Embryonic facial prominence (tissue), 1 donor: Measurements from ENCODE around the gene FGF11.
"Not testable (repeated sequence)": the region's sequence is repeated elsewhere in the genome, so short reads cannot be mapped to it uniquely, and the experiment has no call there.

Source experiments
- DNase-seq: peaks from one replicate; pipeline ENCODE4 v3.0.0-alpha.2; 2016; ENCODE audit errors: extremely low spot score

The FGF11 gene

DNA sequence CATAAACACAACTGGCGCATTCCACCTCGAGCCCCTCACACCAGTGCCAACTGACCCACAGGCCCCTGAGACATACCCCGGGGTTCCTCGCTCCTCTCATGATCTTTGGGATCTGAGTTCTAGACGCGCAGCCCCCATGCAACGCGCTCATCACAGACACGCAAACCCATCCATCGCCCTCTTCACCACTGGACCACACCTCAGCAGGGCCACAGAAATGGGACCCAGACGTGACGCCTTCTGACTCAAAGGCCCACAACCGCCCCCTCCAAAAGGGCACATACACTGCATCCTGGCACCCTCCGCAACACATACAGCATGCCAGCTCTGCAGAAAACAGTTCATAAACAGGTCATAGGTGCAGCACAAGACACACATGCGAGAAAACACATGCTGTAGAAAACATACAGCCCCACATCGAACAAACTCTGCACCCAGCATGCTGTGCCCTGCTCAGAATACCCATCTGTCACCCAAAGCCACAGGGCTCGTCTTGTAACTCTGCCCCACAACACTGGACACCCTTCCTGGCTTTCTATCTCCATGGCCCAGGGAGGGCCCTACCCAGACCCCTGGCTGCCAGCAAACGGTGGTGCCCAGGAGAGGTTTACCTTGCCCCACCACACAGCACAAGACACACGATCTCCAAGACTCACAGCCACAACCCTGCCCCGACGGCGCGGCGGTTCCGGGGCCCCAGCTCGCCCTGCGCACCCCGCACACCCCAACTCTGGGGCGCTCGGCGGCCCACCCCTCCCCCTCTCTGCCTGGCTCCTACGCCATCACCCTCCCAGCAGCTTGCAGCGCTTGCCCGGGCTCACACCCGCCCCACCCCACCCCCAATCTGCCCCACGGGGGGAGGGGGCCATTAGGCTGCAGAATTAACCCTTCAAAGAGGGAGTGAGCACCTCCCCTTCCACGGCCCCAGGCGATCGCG is 39.2 kb downstream of the FGF11 start:
- DNase-seq: no peak

DNA sequence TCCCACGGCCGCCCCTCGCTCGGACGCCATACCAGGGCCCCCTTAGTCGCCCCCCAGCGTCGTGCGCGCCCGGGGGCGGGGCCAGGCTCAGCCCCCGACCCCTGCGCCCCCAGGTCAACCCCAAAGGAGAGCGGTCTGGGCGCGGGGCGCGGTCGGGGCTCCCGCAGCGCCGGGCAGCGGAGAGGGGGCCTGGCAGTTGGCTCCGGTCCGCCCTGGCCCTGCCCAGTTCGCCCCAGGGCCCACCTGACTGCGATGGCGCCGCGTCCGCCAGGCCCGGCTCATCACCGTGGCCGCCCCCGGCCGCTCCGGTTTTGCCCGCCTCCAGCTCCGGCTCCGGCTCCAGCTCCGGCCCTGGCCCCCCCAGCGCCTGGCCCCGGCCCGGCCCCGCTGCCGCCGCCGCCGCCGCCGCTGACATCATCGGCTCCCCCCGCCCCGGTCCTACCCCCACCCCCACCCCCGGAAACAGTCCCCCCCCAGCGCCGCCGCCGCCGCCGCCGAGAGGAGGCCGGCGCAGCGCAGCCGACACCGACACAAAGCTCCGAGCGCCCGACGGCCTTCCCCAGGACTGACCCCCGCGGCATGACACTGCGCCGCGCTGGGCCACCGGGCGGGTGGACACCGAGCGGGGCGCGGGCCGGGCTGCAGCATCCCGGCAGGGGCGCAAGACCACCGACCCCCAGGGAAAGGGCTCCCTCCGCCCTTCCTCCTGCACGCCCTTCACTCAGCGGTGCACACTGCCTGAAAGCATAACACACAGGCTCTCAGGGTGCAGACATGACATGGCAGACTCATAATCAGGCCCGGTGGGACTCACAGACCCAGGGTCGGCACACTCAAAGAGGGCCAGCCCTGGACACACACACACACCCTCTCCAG is 40.1 kb downstream of the FGF11 start, which contains the start of gene ZBTB4:
TSS of gene ZBTB4 (minus strand) at position 419 of the 876 bp plus-strand sequence. CDS start 12,830 bp downstream, outside the sequence.
- DNase-seq: no peak

DNA sequence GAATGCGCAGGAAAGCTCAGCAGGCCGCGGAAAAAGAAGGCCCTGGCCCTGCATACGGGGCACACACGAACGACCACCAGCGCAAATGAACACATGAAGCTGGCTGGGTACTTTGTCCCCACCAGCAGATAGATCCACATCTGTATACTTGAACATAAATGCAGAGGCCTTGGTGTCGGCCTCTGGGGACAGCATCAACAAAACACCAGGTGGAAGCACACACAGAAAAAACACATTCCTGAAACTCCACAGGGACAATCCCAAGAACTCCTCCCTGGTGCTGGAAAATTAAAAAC is 40.7 kb downstream of the FGF11 start:
- DNase-seq: no peak

DNA sequence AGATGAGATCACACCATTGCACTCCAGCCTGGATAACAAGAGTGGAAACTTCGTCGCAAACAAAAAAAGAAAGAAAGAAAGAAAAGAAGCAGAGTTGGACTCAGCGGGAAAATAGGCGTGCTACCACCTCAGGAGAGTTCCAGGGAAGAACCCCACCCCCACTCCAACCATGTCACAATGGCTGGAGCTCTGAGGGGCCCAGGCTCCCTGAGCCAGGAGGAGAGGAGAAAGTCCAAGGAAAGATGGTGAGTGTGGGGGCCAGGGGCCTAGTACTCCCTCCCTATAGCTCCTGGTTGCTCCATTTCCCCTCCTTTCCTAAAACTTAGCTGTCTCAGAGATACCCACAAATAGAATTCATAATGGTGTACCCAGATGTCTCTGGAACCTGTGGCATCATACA is 42.0 kb downstream of the FGF11 start, which contains the start of gene SLC35G6:
TSS of gene SLC35G6 (plus strand) at position 172 of the 400 bp plus-strand sequence. CDS start at position 243, 71 bp downstream.
- DNase-seq: not testable (repeated sequence)

DNA sequence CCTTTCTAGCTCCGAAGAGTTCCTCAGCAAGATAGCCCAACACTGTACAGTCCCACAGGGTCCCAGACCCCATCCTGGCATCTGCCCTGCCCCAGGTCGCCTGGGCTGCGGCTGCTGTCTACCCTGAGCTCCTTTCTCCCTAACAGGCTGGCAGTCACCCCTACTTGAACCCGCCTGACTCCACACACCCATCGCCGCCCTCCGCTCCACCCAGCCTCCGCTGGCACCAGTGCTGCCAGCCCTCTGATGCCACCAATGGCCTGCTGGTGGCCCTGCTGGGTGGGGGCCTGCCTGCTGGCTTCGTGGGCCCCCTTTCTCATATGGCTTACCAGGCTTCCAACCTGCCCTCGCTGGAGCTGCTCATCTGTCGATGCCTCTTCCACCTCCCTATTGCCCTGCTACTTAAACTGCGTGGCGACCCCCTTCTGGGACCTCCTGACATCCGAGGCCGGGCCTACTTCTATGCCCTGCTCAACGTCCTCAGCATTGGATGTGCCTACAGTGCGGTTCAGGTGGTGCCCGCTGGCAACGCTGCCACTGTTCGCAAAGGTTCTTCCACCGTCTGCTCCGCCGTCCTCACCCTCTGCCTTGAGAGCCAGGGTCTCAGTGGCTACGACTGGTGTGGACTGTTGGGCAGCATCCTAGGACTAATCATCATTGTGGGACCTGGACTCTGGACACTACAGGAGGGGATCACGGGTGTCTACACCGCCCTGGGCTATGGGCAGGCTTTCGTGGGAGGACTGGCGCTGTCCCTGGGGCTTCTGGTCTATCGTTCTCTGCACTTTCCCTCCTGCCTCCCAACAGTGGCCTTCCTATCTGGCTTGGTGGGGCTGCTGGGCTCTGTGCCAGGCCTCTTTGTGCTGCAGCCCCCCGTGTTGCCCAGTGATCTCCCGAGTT is 42.8 kb downstream of the FGF11 start:
- DNase-seq: not testable (repeated sequence)

DNA sequence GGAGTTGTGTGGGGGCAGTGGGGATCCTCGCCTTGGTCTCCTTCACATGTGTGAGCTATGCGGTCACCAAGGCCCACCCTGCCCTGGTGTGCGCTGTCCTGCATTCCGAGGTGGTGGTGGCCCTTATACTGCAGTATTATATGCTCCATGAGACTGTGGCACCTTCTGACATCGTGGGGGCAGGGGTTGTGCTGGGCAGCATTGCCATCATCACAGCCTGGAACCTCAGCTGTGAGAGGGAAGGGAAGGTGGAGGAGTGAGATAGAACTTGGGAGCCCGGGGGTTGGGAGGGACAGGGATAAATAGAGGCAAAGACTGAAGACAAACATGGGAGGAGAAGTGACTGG is 43.4 kb downstream of the FGF11 start:
- not testable (repeated sequence) for DNase-seq

DNA sequence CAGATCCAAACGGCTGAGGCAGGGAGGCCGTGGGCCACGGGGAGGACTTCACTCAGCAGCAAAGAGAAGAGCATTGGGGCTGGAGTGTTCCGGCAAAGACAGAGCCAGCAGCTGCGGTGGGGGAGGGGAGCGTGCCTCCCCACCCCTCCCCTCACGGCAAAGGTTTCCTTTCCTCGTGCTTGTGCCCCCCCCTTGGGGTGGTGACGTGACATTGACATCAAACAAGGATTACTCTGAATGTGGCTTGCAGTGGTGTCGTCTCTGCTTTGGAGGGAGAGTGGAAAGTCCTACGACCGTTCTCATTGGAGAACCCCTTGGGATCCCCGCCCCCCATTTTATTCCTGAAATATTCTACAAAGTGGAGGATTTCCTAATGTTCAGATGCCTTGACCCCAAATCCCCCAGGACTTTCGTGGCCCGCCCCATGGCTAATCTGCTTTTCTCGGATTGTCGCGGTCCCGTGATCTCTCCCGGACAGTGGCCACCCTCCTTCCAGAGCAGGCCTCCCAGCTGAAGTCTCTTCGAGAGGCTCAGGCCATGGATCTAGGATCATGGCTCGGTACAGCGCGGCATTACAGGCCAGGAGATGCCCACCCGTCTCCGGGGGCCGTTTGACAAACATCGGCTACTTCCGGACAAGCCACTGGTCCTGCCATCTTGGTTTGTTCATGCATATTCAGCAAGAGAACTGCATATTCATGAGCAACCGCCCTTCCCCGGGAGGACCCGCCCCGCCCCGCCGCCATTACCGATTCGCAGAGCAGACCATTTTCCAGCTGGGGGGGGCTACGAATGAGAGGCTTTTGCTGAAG is 44.1 kb downstream of the FGF11 start:
- DNase-seq: peak; percentile 90

DNA sequence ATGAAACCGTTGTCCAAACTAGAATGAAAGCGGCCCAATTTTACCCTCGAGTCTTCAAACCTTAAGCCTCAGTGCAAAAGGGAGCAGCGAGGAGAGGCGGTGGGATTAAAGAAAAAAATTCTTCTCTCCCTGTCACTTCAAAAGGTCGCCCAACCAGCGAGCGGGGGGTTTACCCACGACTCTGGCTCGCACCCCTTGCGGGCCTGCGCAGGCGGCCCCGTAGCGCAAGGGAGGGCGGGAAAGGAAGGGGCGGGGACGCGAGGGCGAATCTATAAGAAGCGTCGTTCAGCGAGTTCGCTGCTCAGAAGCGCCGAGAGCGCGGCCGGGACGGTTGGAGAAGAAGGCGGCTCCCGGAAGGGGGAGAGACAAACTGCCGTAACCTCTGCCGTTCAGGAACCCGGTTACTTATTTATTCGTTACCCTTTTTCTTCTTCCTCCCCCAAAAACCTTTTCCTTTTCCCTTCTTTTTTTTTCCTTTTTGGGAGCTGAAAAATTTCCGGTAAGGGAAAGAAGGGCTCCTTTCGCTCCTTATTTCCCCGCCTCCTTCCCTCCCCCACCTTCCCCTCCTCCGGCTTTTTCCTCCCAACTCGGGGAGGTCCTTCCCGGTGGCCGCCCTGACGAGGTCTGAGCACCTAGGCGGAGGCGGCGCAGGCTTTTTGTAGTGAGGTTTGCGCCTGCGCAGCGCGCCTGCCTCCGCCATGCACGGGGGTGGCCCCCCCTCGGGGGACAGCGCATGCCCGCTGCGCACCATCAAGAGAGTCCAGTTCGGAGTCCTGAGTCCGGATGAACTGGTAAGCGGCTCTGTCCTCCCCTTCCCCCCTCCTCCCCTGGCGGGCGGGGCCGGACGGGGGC is 45.0 kb downstream of the FGF11 start, which contains the start of gene POLR2A:
TSS of gene POLR2A (plus strand) at position 300 of the 852 bp plus-strand sequence.
- peak; percentile 96 for DNase-seq

DNA sequence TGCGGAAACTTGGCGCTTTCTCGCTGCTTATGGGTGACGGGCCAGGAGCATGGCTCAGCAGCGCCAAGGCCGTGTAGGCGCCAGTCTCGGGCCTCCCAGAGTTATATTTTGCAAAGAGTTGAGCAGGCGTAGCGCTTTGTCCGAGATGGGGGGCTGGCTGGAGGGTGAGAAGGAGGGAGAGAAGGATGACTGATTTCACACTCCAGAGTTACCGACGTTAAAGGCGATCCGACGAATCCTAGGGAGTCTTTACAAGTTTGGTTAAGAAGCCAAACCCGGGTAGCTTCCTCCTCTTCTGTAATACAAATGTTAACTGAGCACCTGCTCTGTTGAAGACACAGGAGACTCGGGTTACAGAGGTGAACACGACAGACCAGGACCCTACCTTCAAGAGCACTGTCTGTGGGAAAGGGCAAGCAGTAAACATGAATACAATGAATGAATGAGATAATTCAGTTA is 45.6 kb downstream of the FGF11 start:
- no peak for DNase-seq

DNA sequence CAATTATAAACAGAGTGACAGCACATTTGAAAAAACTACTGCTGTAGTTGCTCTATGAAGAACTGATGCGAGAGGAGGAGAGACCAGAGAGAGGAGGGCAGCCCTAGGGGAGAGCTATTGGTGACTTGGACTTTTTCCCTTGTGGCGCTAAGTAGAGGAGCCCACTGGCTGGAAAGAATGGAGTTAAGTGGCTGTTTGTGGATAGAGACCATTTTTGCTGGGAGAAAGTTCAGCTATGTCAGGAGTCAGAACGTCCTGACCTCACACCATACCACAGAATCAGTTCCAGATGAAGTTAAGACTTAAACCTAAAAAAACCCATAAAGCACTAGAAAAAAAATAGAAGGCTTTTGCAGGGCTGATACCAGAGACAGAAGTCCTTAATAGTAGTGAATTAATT is 46.9 kb downstream of the FGF11 start:
- no peak for DNase-seq

DNA sequence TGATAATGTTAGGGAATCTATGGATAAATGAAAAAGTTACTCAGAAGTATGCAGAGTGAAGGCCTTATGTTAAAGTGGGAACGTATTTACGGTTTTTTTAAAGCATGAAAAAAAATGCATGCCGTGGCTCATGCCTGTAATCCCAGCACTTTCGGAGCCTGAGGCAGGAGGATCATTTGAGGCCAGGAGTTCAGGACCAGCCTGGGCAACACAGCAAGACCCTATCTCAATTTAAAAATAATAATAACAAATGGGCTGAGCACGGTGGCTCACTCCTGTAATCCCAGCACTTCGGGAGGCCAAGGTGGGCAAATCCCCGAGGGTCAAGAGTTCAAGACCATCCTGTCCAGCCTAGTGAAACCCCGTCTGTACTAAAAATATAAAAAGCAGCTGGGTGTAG is 50.8 kb downstream of the FGF11 start:
- DNase-seq: no peak

DNA sequence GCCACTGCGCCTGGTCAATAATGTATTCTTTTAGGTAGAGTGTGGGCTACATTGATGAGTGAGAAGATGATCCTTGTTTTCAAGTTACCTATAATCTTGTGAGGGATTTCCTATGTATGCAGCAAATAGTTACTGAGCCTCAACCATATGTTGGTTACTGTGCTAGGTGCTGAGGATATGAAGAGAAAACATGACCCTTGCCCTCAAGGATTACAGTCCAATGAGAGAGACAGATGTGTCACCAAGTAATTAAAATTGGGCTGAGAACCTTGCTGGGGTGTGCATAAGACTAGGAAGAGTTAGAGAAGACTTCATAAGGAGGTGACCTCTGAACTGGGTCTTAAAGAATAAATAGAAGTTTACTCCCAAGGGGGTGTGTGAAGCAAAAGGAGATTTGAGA is 52.3 kb downstream of the FGF11 start:
- no peak for DNase-seq

DNA sequence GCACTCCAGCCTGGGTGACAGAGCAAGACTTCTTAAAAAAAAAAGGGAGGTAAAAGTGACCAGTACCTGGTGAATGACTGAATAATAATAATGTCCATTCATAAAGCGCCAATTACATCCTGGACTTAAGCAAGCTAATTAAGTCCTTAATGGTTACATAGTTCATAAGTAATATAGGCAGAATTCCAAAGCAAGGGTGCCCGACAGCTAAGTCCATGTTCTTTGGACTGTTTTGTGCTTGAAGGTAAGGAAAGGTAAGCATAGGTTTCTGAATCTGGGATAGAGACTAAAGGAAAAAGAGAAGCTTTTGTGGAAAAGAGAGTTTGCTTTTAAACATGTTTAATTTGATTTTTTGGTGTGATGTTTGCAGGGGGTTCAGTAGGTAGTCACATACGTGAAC is 54.6 kb downstream of the FGF11 start:
- no peak for DNase-seq
